Inferior parietal cortex (tissue), 1 donor: ENCODE measurements around the gene ERCC5.

ENCODE experiments used
- DNase-seq: peaks from one replicate; pipeline ENCODE4 v3.0.0-alpha.2; 2016; ENCODE audit errors: extremely low spot score

The ERCC5 gene

GRCh38 chr13:102839462-102839861 is 6.4 kb upstream of the ERCC5 start:
- no peak for DNase-seq

DNA sequence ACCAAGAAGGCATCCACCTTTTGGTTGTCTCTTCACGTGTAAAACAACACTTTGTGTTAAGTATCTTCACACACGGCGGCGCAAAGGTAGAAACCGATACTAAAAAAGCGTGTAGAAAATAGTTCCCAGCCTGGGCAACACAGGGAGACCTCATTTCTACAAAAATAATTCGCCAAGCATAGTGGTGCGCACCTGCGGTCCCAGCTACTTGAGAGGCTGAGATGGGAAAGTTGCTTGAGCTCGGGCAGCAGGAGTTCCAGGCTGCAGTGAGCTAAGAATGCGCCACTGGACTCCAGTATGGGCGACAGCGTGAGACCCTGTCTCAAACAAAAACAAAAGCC is 573 bp upstream of the ERCC5 start:
- DNase-seq: no peak

GRCh38 chr13:102846261-102847015 is 606 bp downstream of the ERCC5 start:
- peak; percentile 40 for DNase-seq

DNA sequence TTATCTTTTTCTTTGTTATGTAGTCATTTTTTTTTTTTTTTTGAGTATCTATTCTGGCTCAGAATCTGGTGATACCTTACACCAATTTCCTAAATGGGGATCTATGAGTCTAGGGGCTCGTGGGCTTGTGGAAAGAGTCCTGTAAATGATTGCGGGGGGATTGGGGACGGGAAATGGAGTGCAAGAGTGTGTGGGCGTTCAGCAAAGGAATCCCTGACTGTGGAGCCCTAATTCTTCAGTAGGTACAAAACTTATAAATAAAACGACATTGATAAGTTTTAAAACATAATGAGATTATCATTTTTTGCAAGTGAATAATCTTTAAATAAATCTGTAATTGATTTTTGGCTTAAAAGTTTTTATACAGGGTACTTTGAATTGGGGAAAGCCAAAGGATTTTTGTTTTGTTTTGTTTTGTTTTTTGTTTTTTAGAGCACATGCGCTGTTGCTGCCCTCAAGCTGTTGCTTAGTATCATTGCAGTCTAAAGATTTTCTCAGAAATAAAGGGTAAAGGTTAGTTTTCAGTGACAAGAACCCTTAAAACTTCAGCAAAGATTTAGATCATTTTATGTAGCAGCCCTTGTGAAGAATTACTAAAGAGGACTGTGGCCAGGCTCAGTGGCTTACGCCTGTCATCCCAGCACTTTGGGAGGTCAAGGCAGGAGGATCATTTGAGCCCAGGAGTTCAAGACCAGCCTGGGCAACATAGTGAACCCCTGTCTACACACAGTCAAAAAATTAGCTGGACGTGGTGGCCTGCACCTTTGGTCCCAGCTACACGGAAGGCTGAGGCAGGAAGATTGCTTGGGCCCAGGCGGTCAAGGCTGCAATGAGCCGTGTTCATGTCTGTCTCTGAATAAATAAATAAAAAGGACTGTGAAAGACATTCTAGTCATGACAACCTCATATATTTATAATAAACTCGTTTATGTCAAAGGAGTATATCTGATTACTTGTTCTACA is 1.7 kb downstream of the ERCC5 start:
- DNase-seq: peak; percentile 60

DNA sequence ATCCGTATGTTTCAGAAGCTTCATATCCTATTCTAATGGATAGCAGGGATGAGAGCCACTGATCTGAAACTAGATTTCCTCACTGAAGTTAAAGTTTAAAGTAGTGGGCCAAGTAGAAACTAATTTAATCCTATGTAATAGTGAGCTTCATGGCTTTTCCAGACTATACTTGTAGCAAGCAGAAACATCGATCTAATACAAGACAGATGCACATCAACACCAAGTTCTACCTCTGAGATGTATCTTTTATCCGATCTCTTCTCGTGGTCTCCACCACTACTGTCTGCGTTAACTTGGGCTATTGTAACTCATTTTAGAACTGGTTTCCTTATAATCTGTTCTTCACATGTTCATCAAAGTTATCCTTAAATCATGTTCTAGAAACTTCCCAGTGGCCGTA is 3.1 kb downstream of the ERCC5 start:
- no peak for DNase-seq

GRCh38 chr13:102852556-102852955 is 6.7 kb downstream of the ERCC5 start:
- DNase-seq: no peak

- no peak for DNase-seq
These were observed 8.8 kb downstream of the ERCC5 start for GRCh38 chr13:102854675-102855074.

DNA sequence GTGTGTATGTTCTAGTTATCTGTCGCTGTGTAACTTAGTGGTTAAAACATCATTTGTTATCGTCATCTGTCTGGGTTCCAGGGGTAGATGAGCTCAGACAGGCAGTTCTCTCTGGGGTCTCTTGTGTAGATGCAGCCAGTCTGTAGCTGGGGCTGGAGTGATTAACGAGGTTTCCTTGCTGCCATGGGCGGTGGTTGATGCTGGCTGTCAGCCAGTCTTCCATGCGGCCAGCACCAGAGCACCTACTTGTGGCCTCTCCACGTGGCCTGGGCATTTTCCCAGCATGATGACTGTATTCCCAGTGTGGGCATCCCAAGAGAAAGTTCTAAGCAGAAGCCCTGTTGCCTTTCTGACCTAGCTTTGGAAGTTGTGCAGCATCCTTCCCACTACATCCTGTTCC is 10.7 kb downstream of the ERCC5 start:
- no peak for DNase-seq

GRCh38 chr13:102862624-102863210 is 16.9 kb downstream of the ERCC5 start:
- DNase-seq: no peak

DNA sequence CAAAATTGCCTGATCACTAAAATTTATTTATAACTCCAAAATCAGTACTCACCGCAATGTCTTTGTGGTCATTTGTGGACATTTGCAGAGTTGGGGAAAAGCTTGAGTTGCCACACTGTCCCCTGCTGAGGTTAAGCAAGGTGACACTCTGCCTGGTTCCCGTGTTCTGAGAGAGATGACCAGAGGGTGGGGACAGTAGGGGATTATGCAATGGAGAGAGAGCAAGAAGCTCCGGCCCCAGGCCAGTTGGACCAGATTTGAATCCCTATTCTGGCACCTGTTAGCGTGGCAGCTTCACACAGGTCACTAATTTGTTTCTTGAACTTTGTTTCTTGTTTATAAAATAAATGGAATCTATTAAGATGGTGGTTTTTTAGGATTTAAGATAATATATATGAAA is 17.8 kb downstream of the ERCC5 start:
- no peak for DNase-seq

GRCh38 chr13:102868366-102868936 is 22.6 kb downstream of the ERCC5 start:
- DNase-seq: no peak

- DNase-seq: no peak
These were observed 24.3 kb downstream of the ERCC5 start for GRCh38 chr13:102869948-102870676.

DNA sequence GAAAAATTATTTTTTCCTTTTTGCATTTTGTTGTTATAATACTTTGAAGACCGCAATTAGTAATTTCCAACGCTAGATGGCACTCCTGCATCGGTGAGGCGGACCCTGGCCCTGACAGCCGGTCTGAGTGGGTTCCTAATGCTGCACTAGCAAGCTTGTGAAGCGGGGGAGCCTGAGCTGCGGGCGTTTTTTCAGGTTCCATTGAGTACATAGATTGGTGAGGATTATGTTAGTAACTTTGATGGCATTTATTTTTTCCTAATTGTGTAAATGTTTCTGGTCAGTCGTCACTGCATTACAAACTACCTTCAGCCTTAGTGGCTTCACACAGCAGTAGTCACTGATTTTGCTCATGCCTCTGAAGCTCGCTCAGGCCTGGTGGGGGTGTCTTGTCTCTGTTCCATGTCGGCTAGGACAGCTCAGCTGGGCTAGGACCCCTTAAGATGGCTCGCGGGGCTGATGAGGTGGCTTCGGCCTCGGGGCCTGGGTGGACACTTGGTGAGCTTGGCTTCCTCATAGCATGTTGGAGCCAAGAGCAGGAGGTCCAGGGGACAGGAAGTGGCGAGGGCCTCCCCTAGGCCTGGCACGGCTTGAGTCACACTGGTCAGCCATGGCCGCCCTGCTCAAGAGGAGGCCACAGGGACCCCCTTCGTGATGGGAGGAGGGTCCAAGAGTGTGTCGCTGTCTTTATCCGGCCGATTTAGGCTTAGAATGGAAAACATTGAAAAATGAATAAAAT is 25.0 kb downstream of the ERCC5 start:
- DNase-seq: peak; percentile 83

GRCh38 chr13:102872131-102872530 is 26.3 kb downstream of the ERCC5 start:
- DNase-seq: no peak

GRCh38 chr13:102872531-102872930 is 26.7 kb downstream of the ERCC5 start:
- no peak for DNase-seq

DNA sequence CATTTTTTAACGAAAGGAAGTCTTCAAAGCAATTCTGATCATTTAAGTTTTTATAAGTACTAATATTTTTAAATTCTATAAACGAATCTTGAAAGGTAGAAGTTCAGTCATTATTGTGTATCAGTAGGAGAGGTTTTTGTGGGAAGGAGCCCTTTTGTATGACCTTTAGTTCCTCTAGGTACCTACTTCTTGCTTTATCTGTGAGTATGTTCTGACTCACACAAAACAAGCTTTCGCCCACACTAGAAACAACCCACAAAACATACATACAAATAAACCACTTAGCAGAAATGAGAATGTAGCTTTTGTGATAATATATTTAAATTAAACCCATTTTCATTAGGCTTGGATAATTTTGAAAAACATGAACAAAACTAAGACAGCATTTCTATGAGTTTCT is 27.8 kb downstream of the ERCC5 start:
- no peak for DNase-seq

GRCh38 chr13:102875256-102875655 is 29.4 kb downstream of the ERCC5 start:
- DNase-seq: peak; percentile 32

DNA sequence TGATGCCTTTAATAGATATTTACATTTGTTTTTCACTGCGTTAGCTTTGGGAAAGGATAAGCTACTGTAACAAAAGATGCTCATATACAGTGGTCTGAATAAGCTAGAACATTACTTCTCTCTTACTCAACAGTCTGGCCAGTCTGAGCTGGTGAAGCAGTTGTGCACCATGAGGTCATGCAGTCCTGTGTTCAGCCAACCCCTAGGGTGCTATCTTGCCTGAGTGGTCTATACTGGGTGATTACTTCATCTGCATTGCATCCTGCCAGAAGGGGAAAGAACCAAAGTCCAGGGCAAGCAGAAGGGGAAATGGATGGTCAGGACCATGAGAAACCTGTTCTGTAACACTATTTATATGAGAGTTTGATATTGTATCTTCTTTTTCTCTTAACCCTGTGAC is 31.5 kb downstream of the ERCC5 start:
- no peak for DNase-seq

DNA sequence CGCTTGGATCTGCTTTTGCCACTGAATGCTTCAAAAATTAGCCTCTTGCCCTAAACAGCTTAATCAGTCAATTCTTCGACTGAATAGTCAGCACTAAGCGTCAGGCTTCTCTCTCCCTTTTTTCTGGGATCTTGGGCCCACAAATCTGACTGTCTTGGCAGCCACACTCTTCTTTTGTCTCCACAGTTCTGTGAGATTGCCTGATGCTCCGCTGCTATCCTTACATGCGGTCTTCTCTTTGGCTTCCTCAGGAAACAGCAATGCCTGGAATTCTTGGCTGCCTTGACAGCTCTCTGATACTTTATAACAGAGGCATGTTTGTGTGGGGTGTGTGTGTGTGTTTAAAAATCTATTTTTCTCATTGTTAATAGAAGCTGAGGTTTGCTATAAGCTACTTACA is 32.6 kb downstream of the ERCC5 start:
- DNase-seq: no peak

DNA sequence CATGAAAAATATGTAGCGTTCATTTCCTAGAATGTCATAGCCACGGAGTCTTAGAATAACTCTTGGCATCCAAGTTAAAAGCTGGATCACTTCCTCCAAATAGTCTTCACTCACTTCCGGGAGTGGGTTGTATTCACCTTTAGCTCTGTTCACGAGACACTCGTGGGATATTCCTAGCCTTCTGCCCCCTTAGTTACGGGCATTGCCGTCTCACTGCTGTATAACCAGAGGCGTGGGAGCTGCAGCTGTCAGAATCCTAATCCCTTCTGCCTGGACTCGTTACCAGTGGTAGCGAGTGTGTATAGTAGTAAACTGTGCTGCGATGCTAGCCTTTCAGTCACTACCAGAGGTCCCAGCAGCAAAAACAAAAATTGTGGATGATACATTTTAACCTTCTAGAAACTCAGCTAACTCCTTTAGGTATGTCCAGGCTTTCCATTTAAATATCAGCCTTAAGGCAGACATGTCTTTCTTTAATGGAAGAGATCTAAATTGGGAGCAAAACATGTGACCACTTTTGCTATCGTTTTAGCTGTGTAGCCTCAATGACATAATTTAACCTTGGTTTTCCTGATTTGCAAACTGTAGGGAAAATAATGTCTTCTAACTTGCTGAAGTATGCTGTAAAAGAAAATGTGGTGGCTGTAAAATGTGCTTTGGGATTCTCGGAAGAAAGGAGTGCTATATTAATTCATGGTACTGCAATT is 34.1 kb downstream of the ERCC5 start:
- DNase-seq: no peak
